Activated CD4-positive, alpha-beta T cell treated with anti-CD3 and anti-CD28 coated beads, Interleukin-2, Interleukin-6, amounts not matched to agents 100 ng/mL and 50 ng/mL, durations not matched to agents 16 hours and 8 hours (primary cell): ENCODE data around the gene APOL3.
"Not testable (repeated sequence)": the region's sequence is repeated elsewhere in the genome, so short reads cannot be mapped to it uniquely, and the experiment has no call there.

Source experiments
- DNase-seq: peaks from one replicate; pipeline ENCODE4 v3.0.0-alpha.2; 2020

The APOL3 gene

DNA sequence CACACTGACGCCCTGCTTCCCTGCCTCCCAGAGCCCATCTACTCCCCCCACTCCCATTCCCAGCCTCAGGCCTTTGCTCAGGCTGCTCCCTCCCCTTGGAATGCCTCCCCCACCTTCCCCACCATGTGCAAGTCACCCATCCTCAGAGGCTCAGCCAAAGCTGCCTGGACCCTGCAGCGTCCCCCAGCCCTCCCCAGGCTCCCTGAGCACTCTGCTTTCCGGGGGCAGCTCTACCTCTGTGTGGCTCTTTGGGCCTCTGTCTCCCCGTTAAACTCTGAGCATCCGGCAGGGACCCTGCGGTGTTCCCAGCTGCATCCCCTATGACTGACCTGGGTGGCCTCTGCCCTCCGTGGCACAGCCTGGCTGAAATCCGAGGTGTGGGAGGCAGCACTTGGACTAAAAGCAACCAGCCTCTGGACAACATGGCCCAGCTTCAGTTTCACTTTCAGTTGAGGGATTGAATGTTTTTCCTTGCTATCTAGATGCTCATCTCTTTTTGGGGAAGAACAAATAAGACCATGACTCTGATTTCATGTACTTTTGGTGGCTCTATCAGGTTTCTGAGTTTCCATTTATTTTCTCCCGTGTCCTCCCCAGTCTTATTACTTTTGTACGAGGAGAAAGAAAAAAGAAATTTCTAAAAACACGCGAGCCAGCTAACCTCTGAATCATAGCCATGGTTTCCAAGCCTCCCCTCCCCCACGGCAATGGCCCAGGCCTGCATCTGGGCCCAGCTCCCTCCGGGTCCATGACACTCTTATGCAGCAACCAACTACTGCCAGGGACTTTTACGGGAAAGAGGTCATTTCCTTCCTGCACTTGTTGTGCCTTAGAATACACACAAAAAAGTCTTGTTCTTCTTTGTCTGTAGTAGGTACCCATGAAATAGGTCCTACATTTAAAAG, 3.8 kb downstream of the APOL3 start:
- DNase-seq: peak; percentile 78

DNA sequence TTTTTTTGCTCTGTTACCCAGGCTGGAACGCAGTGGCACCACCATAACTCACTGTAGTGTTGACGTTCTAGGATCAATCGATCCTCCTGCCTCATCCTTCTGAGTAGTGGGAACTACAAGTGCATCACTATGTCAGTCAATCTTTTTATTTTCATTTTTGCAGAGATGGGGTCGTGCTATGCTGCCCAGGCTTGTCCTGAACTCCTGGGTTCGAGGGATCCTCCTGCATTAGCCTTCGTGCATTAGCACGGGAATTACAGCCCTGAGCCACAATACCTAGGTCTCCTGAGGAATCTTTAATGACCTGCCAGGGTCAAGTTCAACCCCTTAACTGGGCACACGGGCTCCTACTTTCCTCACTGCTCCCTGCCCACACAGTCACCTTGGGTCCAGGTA, 4.4 kb downstream of the APOL3 start:
- no peak for DNase-seq

- no peak for DNase-seq
Measured at GRCh38 chr22:36155702-36156101, 4.9 kb downstream of the APOL3 start.

DNA sequence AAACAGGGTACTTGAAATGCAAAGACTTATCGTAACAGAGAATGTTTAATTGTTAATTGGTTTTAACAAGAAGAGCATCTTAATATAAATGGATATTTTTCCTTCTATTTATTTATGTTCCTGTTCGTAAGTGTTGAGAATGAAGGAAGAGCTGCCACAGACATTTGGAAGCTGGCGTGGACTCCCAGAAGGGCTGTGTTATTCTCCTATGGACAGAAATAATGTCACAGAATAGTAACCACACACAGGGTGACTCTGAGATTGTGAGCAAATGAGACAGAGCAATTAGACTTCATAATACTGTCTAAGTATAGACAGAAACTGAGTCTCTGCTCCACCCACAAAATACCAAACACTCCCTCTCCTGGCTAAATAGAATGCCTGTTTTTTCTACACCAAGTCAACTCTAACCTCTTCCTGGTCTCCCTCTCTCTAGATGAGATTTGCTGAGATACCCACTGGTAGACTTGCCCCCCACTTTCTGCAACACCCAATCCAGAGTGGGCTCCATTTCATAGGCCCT, 6.1 kb downstream of the APOL3 start:
- no peak for DNase-seq

- DNase-seq: no peak
Measured at GRCh38 chr22:36153501-36154422, 6.8 kb downstream of the APOL3 start.

DNA sequence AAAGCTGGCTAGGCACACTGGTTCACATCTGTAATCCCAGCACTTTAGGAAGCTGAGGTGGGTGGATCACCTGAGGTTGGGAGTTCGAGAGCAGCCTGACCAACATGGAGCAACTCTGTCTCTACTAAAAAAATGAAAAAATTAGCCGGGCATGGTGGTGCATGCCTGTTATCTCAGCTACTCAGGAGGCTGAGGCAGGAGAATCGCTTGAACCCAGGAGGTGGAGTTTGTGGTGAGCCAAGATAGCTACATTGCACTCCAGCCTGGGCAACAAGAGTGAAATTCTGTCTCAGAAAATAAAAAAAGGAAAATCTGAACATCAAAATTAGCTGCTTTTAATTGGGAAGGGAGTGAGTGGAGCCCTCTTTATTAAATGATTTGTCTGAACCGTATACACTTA, 7.7 kb downstream of the APOL3 start:
- DNase-seq: not testable (repeated sequence)

DNA sequence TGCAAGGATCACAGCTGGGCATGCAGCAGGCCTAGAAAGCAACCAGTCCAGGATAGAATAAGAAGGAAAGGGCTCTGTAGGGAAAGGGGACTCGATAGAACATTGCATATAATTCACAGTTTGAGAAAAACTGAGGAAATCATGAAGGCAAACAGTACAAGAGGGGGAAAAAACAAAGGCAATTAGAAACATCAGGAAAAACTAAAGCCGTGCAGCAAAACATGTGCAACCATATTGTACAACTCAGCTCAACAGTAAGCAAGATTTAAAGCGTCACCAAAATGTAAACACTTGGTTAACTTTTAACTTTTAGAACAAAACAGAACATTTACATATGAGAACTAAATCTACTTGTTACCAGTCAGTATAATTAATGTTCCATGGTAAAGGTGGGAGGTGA, 8.5 kb downstream of the APOL3 start:
- no peak for DNase-seq

DNA sequence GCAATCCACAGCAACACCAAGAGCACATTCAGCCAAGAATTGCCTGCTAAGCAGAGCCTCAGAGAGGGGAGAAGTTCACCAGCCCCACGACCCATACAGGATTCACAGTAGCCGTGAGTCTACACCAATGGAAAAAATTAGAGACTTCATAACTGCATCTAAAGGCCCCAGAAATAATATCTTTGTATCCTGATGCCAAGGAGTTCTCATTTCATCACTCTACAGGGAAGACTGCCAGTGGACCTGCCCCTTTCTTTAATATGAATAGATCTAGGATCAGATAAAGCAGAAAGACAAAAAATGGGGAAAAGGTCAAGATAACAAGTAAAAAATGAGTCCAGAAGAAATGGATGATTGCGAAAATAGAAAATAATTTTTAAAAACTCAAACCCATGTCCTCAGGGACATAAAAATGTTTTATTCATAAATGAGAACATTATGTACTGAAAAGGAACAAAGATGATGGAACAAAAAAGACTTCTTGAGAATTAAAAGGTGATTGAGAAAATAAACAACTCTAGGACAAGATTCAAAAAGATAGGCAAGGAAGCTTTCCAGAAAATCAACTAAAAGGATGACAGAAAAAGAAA, 9.5 kb downstream of the APOL3 start:
- DNase-seq: no peak

GRCh38 chr22:36149441-36149840, 11.1 kb downstream of the APOL3 start:
- no peak for DNase-seq

DNA sequence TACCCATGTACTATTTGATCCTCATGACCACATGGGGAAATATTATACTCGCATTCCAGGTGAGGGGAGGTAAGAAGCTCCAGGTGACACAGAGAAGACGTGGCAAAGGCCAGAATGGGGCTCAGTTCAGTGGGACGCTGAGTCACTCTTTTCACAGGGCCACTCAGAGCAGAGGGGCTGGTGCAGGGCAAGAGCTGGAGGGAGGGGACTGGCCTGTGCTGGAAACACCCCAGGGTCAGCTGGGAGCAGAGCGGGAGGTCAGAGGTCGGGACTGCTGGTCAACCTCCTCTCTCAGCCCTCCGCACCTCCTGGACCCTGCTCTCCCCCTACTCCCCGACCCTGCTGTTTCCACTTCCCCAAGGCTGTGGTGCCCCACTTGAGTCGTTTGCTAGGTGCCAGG, 12.1 kb downstream of the APOL3 start:
- DNase-seq: no peak

DNA sequence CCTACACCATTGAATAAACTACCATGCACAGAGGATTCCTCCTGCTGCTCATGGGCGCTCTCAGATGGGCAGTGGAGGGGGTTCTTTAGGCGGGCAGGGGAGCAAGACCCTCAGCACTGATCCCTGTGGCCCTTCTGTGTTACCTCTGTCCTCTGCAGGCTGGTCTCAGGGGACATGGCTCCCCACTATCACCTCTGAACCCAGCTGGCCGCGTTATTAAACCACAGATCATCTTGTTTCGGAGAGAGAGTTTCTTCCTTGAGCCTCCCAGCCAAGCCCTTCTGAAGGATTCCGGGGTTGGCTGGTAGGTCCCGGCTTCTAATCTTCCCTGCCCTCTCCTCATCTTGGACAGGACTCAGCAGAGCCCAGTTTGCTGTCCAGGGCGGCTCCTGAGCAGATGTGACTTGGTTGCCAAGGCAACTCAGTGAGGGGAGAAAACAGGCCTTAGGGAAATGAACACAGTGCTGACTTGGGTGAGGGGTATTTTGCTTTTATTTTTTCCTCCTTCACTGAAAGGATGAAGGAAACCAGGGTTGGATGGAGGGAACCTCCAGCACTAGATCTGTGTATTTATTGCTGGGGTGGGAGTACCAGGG, 13.3 kb downstream of the APOL3 start:
- DNase-seq: no peak

- no peak for DNase-seq
Measured at GRCh38 chr22:36145881-36146280, 14.7 kb downstream of the APOL3 start.

DNA sequence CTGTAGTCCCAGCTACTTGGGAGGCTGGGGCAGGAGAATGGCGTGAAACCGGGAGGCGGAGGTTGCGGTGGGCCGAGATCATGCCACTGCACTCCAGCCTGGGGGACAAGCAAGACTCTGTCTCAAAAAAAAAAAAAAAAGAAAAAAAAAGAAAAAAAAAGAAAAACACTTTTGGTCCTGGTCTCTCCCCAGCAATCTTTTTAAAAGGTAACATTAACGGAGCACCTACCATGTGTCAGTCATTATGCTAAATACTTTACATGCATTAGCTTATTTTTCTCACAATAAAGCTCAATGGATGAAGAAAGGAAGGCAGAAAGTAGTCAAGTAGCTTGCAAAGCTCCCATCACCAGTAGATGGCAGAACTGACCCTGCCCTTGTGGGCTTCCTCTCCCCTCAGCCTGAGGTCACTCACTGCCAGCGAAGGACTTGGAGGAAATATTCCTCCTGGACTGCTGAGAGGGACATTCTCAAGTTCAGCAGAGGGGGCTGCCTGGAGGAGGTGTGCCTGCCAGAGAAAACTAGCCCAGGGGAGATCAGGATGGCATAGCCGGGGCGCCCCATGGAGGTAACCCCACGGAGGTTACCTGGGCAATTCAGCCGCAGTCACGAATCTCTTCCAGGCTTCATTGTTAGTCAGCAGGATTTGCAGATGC, 15.5 kb downstream of the APOL3 start:
- DNase-seq: peak; percentile 39

GRCh38 chr22:36143956-36144355, 16.6 kb downstream of the APOL3 start:
- no peak for DNase-seq

- no peak for DNase-seq
Measured at GRCh38 chr22:36143066-36143815, 17.3 kb downstream of the APOL3 start.

DNA sequence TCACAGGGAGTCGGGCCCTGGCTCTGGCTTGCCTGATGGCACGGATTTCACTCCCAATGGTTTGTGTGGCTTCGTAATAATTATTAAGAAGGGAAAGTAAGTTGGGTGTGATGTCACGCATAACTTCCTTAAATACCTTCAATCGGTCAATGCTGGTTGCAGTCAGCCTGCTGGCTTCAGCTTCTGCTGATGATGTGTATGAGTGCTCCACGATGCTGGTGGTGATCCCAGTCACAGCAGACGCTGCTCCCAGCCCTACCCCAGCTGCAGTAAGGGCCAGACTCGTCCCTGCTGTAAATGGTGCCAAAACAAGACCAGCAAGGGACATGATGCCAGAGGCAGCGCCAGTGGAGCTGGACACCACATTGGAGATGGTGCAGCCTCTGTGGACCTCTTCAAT, 19.1 kb downstream of the APOL3 start:
- DNase-seq: no peak

DNA sequence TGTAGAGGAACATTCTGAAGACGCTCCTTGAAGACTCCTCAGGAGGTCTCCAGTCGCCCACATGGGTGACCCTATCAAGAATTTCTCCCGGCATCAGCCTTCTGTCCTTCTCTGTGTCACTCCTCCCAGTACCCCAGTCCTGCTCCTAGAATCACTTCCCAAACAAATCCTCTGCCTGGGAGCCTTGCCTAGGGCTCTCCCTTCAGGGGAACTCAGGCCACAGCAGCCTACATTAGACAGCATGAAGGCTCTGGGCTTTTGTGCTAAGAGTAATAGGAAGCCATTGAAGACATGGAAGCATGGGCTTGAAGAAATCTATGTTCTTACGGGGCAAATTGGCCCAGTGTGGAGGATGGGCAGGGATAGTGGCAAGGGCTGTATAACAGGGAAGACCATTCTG, 21.8 kb downstream of the APOL3 start:
- DNase-seq: not testable (repeated sequence)

DNA sequence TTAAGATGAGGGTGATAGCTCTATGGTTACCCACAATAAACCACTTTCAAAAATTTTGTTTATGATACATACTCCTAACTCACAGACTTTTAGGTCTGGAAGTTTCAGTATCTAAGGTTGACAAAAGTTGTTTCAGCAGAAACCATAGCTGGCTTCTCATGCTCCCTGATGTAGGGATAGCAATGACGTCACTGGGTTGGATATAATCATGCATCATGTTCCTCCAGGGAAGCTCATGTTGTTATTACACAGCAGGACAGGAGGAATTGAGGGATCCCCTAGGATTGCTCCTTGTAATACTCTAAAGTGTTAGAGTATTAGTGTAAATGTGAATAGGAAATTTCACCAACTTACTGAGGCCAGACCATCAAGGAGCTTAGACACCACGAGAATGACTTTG, 23.6 kb downstream of the APOL3 start:
- no peak for DNase-seq

- no peak for DNase-seq
Measured at GRCh38 chr22:36136475-36136874, 24.1 kb downstream of the APOL3 start.

DNA sequence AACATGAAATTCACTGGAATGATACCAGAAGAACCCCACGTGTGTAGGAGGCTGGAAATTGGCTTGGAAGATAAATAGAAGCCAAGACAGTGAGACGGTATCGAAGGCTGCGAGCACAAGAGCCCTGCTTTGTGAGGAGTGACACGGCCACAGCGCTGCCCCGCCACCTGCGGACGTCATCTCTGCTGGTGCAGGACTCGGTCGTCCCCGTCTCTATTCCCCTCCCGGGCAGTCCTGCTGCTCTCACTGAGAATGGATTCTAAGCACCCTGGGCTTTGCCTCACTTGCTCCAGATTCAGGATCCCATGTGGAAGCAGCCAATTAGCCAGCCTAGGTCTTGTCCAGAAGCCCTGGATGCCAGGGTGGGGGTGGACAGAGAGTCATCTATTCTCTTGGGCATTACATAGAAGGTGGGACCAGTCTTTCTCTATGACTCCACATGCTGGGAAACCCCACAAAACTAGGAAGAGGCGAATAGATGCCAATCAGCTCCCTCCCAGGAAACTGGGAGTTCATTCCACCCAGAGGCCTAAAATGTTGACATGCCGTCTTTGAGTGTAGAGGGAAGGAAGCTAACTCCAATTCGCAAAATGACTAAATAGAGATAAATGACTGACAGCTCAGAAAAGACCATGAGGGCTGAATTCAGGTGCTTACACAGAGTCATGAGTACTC, 25.1 kb downstream of the APOL3 start:
- DNase-seq: no peak

- DNase-seq: peak; percentile 19
Measured at GRCh38 chr22:36134182-36134581, 26.4 kb downstream of the APOL3 start.
